K562 (cell line): ENCODE data around the gene CLIC5. TPM values are rescaled to one million over a fixed set of nuclear protein-coding genes. Genes with fewer than 3 reads are reported as not detected.

Source experiments
- ATAC-seq: fragments of 200-7000 bp; cut with Tn5 transposase; 3 replicates; pipeline ENCODE4 v1.9.1; 2020; ENCODE audit warnings: moderate library complexity
- BruUV-seq: library from RNA; stranded (reverse); fragments of 400-500 nt; replicated peaks from 2 replicates; lab custom pipeline; 2021; lab: Mats Ljungman, UMichigan
- CTCF ChIA-PET: fragments of 300-600 bp; formaldehyde crosslinking; extraction: SDS; loops from one replicate; lab custom pipeline; 2021; ENCODE audit warnings: low intra/inter-chr PET ratio; lab: Yijun Ruan, JAX
- POLR2A ChIA-PET: fragments of 300-600, 350-650 bp; sonication (Branson Sonifier 250); formaldehyde crosslinking; extraction: SDS; loops from one replicate; lab custom pipeline; 2021; ENCODE audit warnings: antibody characterized with exemption, inconsistent platforms; lab: Yijun Ruan, JAX
- DNase-seq, 4 experiments: peaks; one replicate each; pipeline versions ENCODE4 v3.0.0 to v3.0.0-alpha.2; 2011 to 2018; ENCODE audit warnings: low spot score in 3 of 4, mixed read lengths in 3 of 4; ENCODE audit errors: extremely low read depth in 1 of 4
- FAIRE-seq: peaks from 2 replicates; lab custom pipeline; 2011; peaks lifted over from hg19 to GRCh38; lab: Jason Lieb, UNC
- H2AFZ ChIP-seq: 2 replicates; pipeline ENCODE4 v1.6.0; 2011; ENCODE audit warnings: low read depth, low read length, control low read depth, inconsistent platforms
- H3K27ac ChIP-seq: fragments of 200-600 bp; 3 replicates; pipeline ENCODE4 v1.8.0; 2011; ENCODE audit warnings: low read depth, mild to moderate bottlenecking, control low read depth, inconsistent platforms, low read length, moderate library complexity, mixed read lengths; ENCODE audit errors: extremely low read depth
- H3K27me3 ChIP-seq, 2 experiments: fragments of 300-600 bp in 1 of 2; 2 replicates in 1 of 2; 3 replicates in 1 of 2; pipeline versions ENCODE4 v1.6.0 to v1.8.0; 2011; ENCODE audit warnings: inconsistent platforms in 2 of 2, low read length in 2 of 2, mild to moderate bottlenecking in 1 of 2, mixed read lengths in 1 of 2, moderate library complexity in 1 of 2; ENCODE audit not compliant: control insufficient read depth in 2 of 2, insufficient read depth in 2 of 2
- H3K36me3 ChIP-seq: fragments of 300-600 bp; 3 replicates; pipeline ENCODE4 v1.8.0; 2011; ENCODE audit warnings: mild to moderate bottlenecking, low read length, inconsistent platforms; ENCODE audit not compliant: control insufficient read depth, insufficient read depth
- H3K4me1 ChIP-seq, 2 experiments: fragments of 200-600 bp in 1 of 2; replicated peaks in 1 of 2; 2 replicates in 1 of 2; 3 replicates in 1 of 2; pipeline versions ENCODE4 v1.5.1 to v1.8.0; 2011; ENCODE audit warnings: inconsistent platforms in 2 of 2, low read length in 2 of 2, mild to moderate bottlenecking in 1 of 2, mixed read lengths in 1 of 2, moderate library complexity in 1 of 2; ENCODE audit not compliant: control insufficient read depth in 2 of 2, insufficient read depth in 2 of 2
- H3K4me2 ChIP-seq: 2 replicates; pipeline ENCODE4 v1.6.1; 2011; ENCODE audit warnings: low read length, control low read depth, inconsistent platforms, mixed read lengths; ENCODE audit not compliant: insufficient read depth
- H3K4me3 ChIP-seq: fragments of 200-600 bp; sonication (generic), shearing (Covaris generic); 2 replicates; pipeline ENCODE4 v1.5.1; 2016; ENCODE audit warnings: control low read depth, inconsistent platforms
- H3K79me2 ChIP-seq: fragments of 200-600 bp; 3 replicates; pipeline ENCODE4 v1.8.0; 2011; ENCODE audit warnings: low read length, inconsistent platforms; ENCODE audit not compliant: control insufficient read depth, insufficient read depth
- H3K9ac ChIP-seq, 2 experiments: 2 replicates each; pipeline versions ENCODE4 v1.6.0 to v1.6.1; 2011; ENCODE audit warnings: low read depth in 2 of 2, low read length in 2 of 2, control low read depth in 1 of 2, inconsistent platforms in 1 of 2, mild to moderate bottlenecking in 1 of 2, mixed read lengths in 1 of 2; ENCODE audit not compliant: insufficient read depth in 1 of 2
- H3K9me1 ChIP-seq: one replicate; pipeline ENCODE4 v1.6.0; 2011; ENCODE audit warnings: inconsistent platforms, mild to moderate bottlenecking, low read length, moderate library complexity; ENCODE audit not compliant: control insufficient read depth, insufficient read depth
- H3K9me3 ChIP-seq: replicated peaks from 2 replicates; pipeline ENCODE4 v1.5.1; 2011; ENCODE audit warnings: low read depth, low read length, inconsistent platforms; ENCODE audit not compliant: control insufficient read depth, insufficient read depth
- H4K20me1 ChIP-seq: replicated peaks from 2 replicates; pipeline ENCODE4 v1.6.1; 2011; ENCODE audit warnings: low read length, inconsistent platforms, mixed read lengths; ENCODE audit not compliant: control insufficient read depth, insufficient read depth
- BHLHE40 ChIP-seq: IDR thresholded peaks from 2 replicates; pipeline ENCODE4 v1.6.1; 2011; ENCODE audit warnings: low read length, improper control_type of control experiment
- ELF4 ChIP-seq: fragments of 450-650 bp; formaldehyde crosslinking; IDR thresholded peaks from 2 replicates; pipeline ENCODE4 v1.4.0; 2022; ENCODE audit warnings: missing genetic modification characterization
- FOXM1 ChIP-seq, 2 experiments: fragments of 450-650 bp in 1 of 2; sonication (generic) in 1 of 2; formaldehyde crosslinking in 1 of 2; IDR thresholded peaks; 2 replicates each; pipeline versions ENCODE4 v1.6.1 to v1.9.0; 2017 to 2022; ENCODE audit warnings: low read depth in 2 of 2, mild to moderate bottlenecking in 2 of 2, missing genetic modification reagents in 1 of 2, moderate library complexity in 1 of 2
- HNRNPLL ChIP-seq: fragments of 200-400 bp; formaldehyde crosslinking; IDR thresholded peaks from 2 replicates; pipeline ENCODE4 v1.6.1; 2017; ENCODE audit warnings: low read length, low read depth, mild to moderate bottlenecking; ENCODE audit not compliant: poor library complexity, severe bottlenecking
- MED1 ChIP-seq: sonication (generic); formaldehyde crosslinking; IDR thresholded peaks from 2 replicates; pipeline ENCODE4 v1.8.1; 2023; ENCODE audit warnings: missing genetic modification reagents, borderline replicate concordance
- NFIX ChIP-seq: fragments of 250-450 bp; sonication (Bioruptor Pico); IDR thresholded peaks from 2 replicates; pipeline ENCODE4 v1.4.0; 2020; ENCODE audit warnings: low read depth, mild to moderate bottlenecking, moderate library complexity
- PURB ChIP-seq: sonication (generic); formaldehyde crosslinking; IDR thresholded peaks from 2 replicates; pipeline ENCODE4 v1.9.0; 2021; ENCODE audit warnings: low read depth, mild to moderate bottlenecking, missing genetic modification reagents
- SLC30A9 ChIP-seq: fragments of 250-450 bp; sonication (Bioruptor Pico); IDR thresholded peaks from 2 replicates; pipeline ENCODE4 v1.8.0; 2022; ENCODE audit warnings: mild to moderate bottlenecking, moderate library complexity
- ZEB2 ChIP-seq: fragments of 450-650 bp; IDR thresholded peaks from 2 replicates; pipeline ENCODE4 v1.6.1; 2016
- ZNF695 ChIP-seq: fragments of 450-650 bp; formaldehyde crosslinking; IDR thresholded peaks from 2 replicates; pipeline ENCODE4 v1.4.0; 2020; ENCODE audit warnings: mild to moderate bottlenecking, moderate library complexity
- WGBS: fragments of 100-300 bp; shearing (Covaris generic); methylation state at CpG from one replicate; pipeline ENCODE4 v1.1.6; 2016; ENCODE audit warnings: low coverage, mixed read lengths; ENCODE audit not compliant: insufficient coverage; ENCODE audit errors: missing lambda C conversion rate; 5-methylcytosine and 5-hydroxymethylcytosine counted together
- in situ Hi-C: fragments of 300-500 bp; cut with MboI; formaldehyde crosslinking; loops from 4 replicates; pipeline ENCODE4 v1.15.0; 2018; ENCODE audit warnings: inconsistent platforms, mixed read lengths
- intact Hi-C: fragments of 100-400 bp; cut with micrococcal nuclease; formaldehyde crosslinking; loops from 2 replicates; pipeline ENCODE4 v1.14.2; 2022
- polyA plus RNA-seq, 8 experiments: library from polyadenylated mRNA; depleted of rRNA in 4 of 8; stranded (reverse) in 5 of 8; unstranded in 3 of 8; fragments of >200 nt; fragmentation: Nextera tagmentation in 2 of 8; fragmentation: Illumina TruSeq in 1 of 8; extraction: Ambion mirVana in 2 of 8; extraction: Trizol in 1 of 8; gene quantifications; 2 replicates each; pipeline versions ENCODE4 v1.2.1 to v1.2.3, GENCODE V29; 2011 to 2014; ENCODE audit warnings: inconsistent platforms in 1 of 8, missing spikeins in 1 of 8
- total RNA-seq, 7 experiments: library from RNA; depleted of rRNA in 6 of 7; stranded (reverse); fragments of >200 nt in 6 of 7; fragmentation: Illumina TruSeq in 2 of 7; extraction: Trizol in 2 of 7; gene quantifications; 2 replicates each; pipeline versions ENCODE4 v1.2.1 to v1.2.3, GENCODE V29; 2011 to 2021; ENCODE audit warnings: low replicate concordance in 1 of 7
- TF ChIP-seq, protein P1 (sequence below): fragments of 250-450 bp; sonication (Bioruptor Pico); IDR thresholded peaks from 2 replicates; pipeline ENCODE4 v1.8.0; 2021; ENCODE audit warnings: moderate library complexity, mild to moderate bottlenecking, inconsistent platforms
- TF ChIP-seq, protein P2 (sequence below): fragments of 150-350 bp; conservative IDR thresholded peaks from 2 replicates; pipeline ENCODE4 v1.6.1; 2014; ENCODE audit warnings: low read length

The CLIC5 gene
- total and polyA plus RNA-seq, 9 of the 15 experiments (the other 6 are each of a cell fraction or from before 2014, with no cell fraction given): 0.31 TPM; not detected in 8

DNA sequence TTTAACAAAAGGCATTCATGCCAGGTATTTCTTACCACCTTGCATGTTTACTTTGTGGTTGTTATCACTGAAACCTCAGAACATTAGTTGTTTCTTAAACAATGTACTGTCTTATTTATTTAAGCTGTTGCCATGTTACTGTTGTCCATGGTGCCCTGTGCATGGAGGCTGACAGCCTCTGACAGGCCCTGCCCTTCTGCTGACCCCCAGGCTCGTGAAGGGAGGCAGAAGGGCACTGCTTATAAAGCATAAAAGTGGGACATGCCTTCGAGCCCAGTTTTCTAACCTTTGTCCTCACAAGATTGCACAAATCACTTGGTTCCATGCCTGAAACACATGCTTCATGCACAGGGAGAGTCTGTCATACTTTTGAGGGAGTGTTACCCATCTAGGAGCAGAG lies 46.7 kb upstream of the CLIC5 start:
- Histone ChIP-seq H3K79me2 (no peaks in the 10 kb centered on the region), H3K36me3 (no peaks in the 10 kb centered on the region), H3K27me3 (no peaks in the 10 kb centered on the region), H3K4me2 (no peak overlapping the region), H3K4me1 (no peaks in the 10 kb centered on the region), H3K9ac (no peak overlapping the region), H4K20me1 (no peaks in the 10 kb centered on the region), H3K9me3 (no peaks in the 10 kb centered on the region), H2AFZ (no peak overlapping the region), H3K27ac (no peak overlapping the region), H3K4me3 (no peak overlapping the region), H3K9me1 (no peaks in the 10 kb centered on the region)
- ATAC-seq (no peak), FAIRE-seq (no peak), DNase-seq (no peak)
- POLR2A ChIA-PET: no interaction called here
- CTCF ChIA-PET: no interaction called here
- WGBS: 0% methylated on average over 2 of the region's 2 CpGs
- intact Hi-C loops: no loop called here
- in situ Hi-C loops: loop anchor here (25.0 kb wide), 1 partner anchor 925 kb away; no protein-coding TSS in a partner anchor
- no peak for TF ChIP-seq MED1 (CRISPR knock-in tag)
- TF ChIP-seq NFIX (CRISPR knock-in tag): no peak
- TF ChIP-seq PURB (CRISPR knock-in tag): no peak
- TF ChIP-seq FOXM1 (IDR thresholded peaks at IDR 0.05; ENCODE audit: low read depth): no peak
- no peak for TF ChIP-seq FOXM1 (CRISPR knock-in tag; IDR thresholded peaks at IDR 0.05; ENCODE audit: low read depth)
- BruUV-seq: no TSS peak

DNA sequence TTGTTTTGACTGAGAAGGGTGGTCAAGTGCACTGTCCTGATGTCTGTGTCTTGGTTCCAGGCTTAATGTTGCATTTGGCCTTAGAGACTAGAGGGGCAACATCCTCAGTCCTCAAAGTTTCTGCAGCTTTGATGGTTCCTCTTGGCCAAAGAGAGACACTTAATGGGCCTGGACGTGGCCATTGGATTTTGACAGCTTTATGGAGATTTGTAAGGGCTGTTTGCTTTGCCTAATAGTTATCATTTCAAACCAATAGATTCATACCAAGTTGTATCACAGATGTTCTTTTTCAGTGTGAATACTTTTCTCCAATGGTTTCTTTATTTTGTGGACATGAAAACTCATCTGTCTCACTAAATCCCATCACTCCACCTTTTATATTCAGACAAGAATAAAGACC lies 45.8 kb upstream of the CLIC5 start:
- ChIA-PET CTCF (no interaction called here), POLR2A (no interaction called here)
- DNase-seq: no peak
- Histone ChIP-seq H3K4me2 (no peak overlapping the region), H3K79me2 (no peaks in the 10 kb centered on the region), H2AFZ (no peak overlapping the region), H3K9me1 (no peaks in the 10 kb centered on the region), H3K9me3 (no peaks in the 10 kb centered on the region), H3K27ac (no peak overlapping the region), H3K9ac (no peak overlapping the region), H4K20me1 (no peaks in the 10 kb centered on the region), H3K27me3 (no peaks in the 10 kb centered on the region), H3K4me1 (no peaks in the 10 kb centered on the region), H3K36me3 (no peaks in the 10 kb centered on the region), H3K4me3 (no peak overlapping the region)
- no peak for ATAC-seq
- no TSS peak for BruUV-seq
- in situ Hi-C loops: loop anchor here (25.0 kb wide), 1 partner anchor 926 kb away; no protein-coding TSS in a partner anchor
- intact Hi-C loops: no loop called here
- WGBS: 0% methylated on average over 1 of the region's 1 CpG
- no peak for FAIRE-seq
- TF ChIP-seq ZNF695 (CRISPR knock-in tag) (no peak), ELF4 (CRISPR knock-in tag) (no peak), SLC30A9 (CRISPR knock-in tag) (no peak), ZEB2 (no peak), HNRNPLL (no peak), BHLHE40 (no peak)
- TF ChIP-seq, protein P1, sequence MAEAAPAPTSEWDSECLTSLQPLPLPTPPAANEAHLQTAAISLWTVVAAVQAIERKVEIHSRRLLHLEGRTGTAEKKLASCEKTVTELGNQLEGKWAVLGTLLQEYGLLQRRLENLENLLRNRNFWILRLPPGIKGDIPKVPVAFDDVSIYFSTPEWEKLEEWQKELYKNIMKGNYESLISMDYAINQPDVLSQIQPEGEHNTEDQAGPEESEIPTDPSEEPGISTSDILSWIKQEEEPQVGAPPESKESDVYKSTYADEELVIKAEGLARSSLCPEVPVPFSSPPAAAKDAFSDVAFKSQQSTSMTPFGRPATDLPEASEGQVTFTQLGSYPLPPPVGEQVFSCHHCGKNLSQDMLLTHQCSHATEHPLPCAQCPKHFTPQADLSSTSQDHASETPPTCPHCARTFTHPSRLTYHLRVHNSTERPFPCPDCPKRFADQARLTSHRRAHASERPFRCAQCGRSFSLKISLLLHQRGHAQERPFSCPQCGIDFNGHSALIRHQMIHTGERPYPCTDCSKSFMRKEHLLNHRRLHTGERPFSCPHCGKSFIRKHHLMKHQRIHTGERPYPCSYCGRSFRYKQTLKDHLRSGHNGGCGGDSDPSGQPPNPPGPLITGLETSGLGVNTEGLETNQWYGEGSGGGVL (CRISPR knock-in tag): no peak
- TF ChIP-seq, protein P2, sequence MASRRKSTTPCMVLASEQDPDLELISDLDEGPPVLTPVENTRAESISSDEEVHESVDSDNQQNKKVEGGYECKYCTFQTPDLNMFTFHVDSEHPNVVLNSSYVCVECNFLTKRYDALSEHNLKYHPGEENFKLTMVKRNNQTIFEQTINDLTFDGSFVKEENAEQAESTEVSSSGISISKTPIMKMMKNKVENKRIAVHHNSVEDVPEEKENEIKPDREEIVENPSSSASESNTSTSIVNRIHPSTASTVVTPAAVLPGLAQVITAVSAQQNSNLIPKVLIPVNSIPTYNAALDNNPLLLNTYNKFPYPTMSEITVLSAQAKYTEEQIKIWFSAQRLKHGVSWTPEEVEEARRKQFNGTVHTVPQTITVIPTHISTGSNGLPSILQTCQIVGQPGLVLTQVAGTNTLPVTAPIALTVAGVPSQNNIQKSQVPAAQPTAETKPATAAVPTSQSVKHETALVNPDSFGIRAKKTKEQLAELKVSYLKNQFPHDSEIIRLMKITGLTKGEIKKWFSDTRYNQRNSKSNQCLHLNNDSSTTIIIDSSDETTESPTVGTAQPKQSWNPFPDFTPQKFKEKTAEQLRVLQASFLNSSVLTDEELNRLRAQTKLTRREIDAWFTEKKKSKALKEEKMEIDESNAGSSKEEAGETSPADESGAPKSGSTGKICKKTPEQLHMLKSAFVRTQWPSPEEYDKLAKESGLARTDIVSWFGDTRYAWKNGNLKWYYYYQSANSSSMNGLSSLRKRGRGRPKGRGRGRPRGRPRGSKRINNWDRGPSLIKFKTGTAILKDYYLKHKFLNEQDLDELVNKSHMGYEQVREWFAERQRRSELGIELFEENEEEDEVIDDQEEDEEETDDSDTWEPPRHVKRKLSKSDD: no peak
